MM.1S (cell line): Measurements from ENCODE around the gene MASP1.

ENCODE experiments used
- DNase-seq: peaks from one replicate; pipeline ENCODE4 v3.0.0-alpha.2; 2015
- H2AFZ ChIP-seq: fragments of 300-600 bp; sonication (generic); 2 replicates; pipeline ENCODE4 v1.6.0; 2016; ENCODE audit warnings: antibody characterized with exemption, low read length
- H3F3A ChIP-seq: fragments of 300-600 bp; sonication (generic); 2 replicates; pipeline ENCODE4 v1.6.1; 2016; ENCODE audit warnings: mild to moderate bottlenecking, antibody characterized with exemption, low read length, moderate library complexity, mixed read lengths; ENCODE audit not compliant: insufficient read depth
- H3K27ac ChIP-seq: fragments of 300-600 bp; sonication (generic); 2 replicates; pipeline ENCODE4 v1.5.1; 2016; ENCODE audit warnings: mild to moderate bottlenecking, low read length
- H3K27me3 ChIP-seq: fragments of 300-600 bp; sonication (generic); replicated peaks from 2 replicates; pipeline ENCODE4 v1.6.0; 2016; ENCODE audit warnings: low read length; ENCODE audit not compliant: insufficient read depth
- H3K36me3 ChIP-seq: fragments of 300-600 bp; sonication (generic); replicated peaks from 2 replicates; pipeline ENCODE4 v1.6.1; 2016; ENCODE audit warnings: mild to moderate bottlenecking, low read length, mixed read lengths; ENCODE audit not compliant: insufficient read depth
- H3K4me1 ChIP-seq: fragments of 300-600 bp; sonication (generic); 2 replicates; pipeline ENCODE4 v1.6.1; 2016; ENCODE audit warnings: low read length, mixed read lengths
- H3K4me2 ChIP-seq: fragments of 300-600 bp; sonication (generic); 2 replicates; pipeline ENCODE4 v1.6.0; 2016; ENCODE audit warnings: low read depth, low read length
- H3K4me3 ChIP-seq: fragments of 300-600 bp; sonication (generic); 2 replicates; pipeline ENCODE4 v1.5.1; 2016; ENCODE audit warnings: low read length, mixed read lengths
- H3K79me2 ChIP-seq: fragments of 300-600 bp; sonication (generic); 2 replicates; pipeline ENCODE4 v1.6.1; 2016; ENCODE audit warnings: mixed run types, low read length, mixed read lengths
- H3K9ac ChIP-seq: fragments of 300-600 bp; sonication (generic); 2 replicates; pipeline ENCODE4 v1.6.1; 2016; ENCODE audit warnings: low read length, mixed read lengths
- H3K9me2 ChIP-seq: fragments of 300-600 bp; sonication (generic); replicated peaks from 2 replicates; pipeline ENCODE4 v1.6.1; 2016; ENCODE audit warnings: mild to moderate bottlenecking, low read length, mixed read lengths; ENCODE audit not compliant: insufficient read depth
- H3K9me3 ChIP-seq: fragments of 300-600 bp; sonication (generic); replicated peaks from 2 replicates; pipeline ENCODE4 v1.6.1; 2016; ENCODE audit warnings: mild to moderate bottlenecking, low read length, mixed read lengths; ENCODE audit not compliant: insufficient read depth
- H4K20me1 ChIP-seq: fragments of 300-600 bp; sonication (generic); 2 replicates; pipeline ENCODE4 v1.6.1; 2016; ENCODE audit warnings: mild to moderate bottlenecking, low read length, moderate library complexity, mixed read lengths; ENCODE audit not compliant: insufficient read depth
- CTCF ChIP-seq: fragments of 300-600 bp; sonication (generic); IDR thresholded peaks from 2 replicates; pipeline ENCODE4 v1.5.1; 2016; ENCODE audit warnings: antibody characterized with exemption, low read length, mixed read lengths
- EZH2 ChIP-seq: fragments of 300-600 bp; sonication (generic); optimal IDR thresholded peaks from 2 replicates; pipeline ENCODE3; 2017; ENCODE audit warnings: low read depth, mild to moderate bottlenecking, antibody characterized with exemption, low read length, mixed read lengths
- EZH2phosphoT487 ChIP-seq: fragments of 300-600 bp; sonication (generic); IDR thresholded peaks from 2 replicates; pipeline ENCODE4 v1.6.1; 2018; ENCODE audit warnings: antibody characterized with exemption, low read length

The MASP1 gene

GRCh38 chr3:187264021-187264420, 27.5 kb downstream of the MASP1 start:
- H2AFZ ChIP-seq, result no peak overlapping the region
- no peaks in the 10 kb centered on the region for H3K9me3 ChIP-seq
- no peaks in the 10 kb centered on the region for H3K4me1 ChIP-seq
- no peaks in the 10 kb centered on the region for H3K27me3 ChIP-seq
- no peak for DNase-seq
- no peak overlapping the region for H3K4me3 ChIP-seq
- no peaks in the 10 kb centered on the region for H4K20me1 ChIP-seq
- H3K9me2 ChIP-seq, result no peaks in the 10 kb centered on the region
- TF ChIP-seq CTCF (no peak), EZH2 (no peak), EZH2phosphoT487 (no peak)
- no peak overlapping the region for H3K9ac ChIP-seq
- no peaks in the 10 kb centered on the region for H3K36me3 ChIP-seq
- no peak overlapping the region for H3K27ac ChIP-seq
- no peaks in the 10 kb centered on the region for H3K79me2 ChIP-seq
- H3F3A ChIP-seq, result no peaks in the 10 kb centered on the region
- no peak overlapping the region for H3K4me2 ChIP-seq

- no peak overlapping the region for H3K4me3 ChIP-seq
- H3F3A ChIP-seq, result no peaks in the 10 kb centered on the region
- H3K4me1 ChIP-seq, result no peaks in the 10 kb centered on the region
- H3K9me2 ChIP-seq, result no peaks in the 10 kb centered on the region
- TF ChIP-seq EZH2phosphoT487 (no peak), EZH2 (no peak), CTCF (no peak)
- no peak overlapping the region for H3K27ac ChIP-seq
- no peaks in the 10 kb centered on the region for H3K27me3 ChIP-seq
- H4K20me1 ChIP-seq, result no peaks in the 10 kb centered on the region
- H3K79me2 ChIP-seq, result no peaks in the 10 kb centered on the region
- no peaks in the 10 kb centered on the region for H3K36me3 ChIP-seq
- H3K4me2 ChIP-seq, result no peak overlapping the region
- no peaks in the 10 kb centered on the region for H3K9me3 ChIP-seq
- H3K9ac ChIP-seq, result no peak overlapping the region
- no peak overlapping the region for H2AFZ ChIP-seq
- DNase-seq, result no peak
Observed at GRCh38 chr3:187263270-187263669, 28.3 kb downstream of the MASP1 start.

GRCh38 chr3:187262360-187262759, 29.2 kb downstream of the MASP1 start:
- Histone ChIP-seq H3K4me3 (no peak overlapping the region), H3K4me1 (no peaks in the 10 kb centered on the region), H3K9me2 (no peaks in the 10 kb centered on the region), H2AFZ (no peak overlapping the region), H3K4me2 (no peak overlapping the region), H4K20me1 (no peaks in the 10 kb centered on the region), H3K9me3 (no peaks in the 10 kb centered on the region), H3K79me2 (no peaks in the 10 kb centered on the region), H3K9ac (no peak overlapping the region), H3K36me3 (no peaks in the 10 kb centered on the region), H3F3A (no peaks in the 10 kb centered on the region), H3K27me3 (no peaks in the 10 kb centered on the region), H3K27ac (no peak overlapping the region)
- TF ChIP-seq EZH2phosphoT487 (no peak), CTCF (no peak), EZH2 (no peak)
- DNase-seq, result no peak
